Kidney (tissue), 14 donors: Measurements from ENCODE around the gene NAA40. TPM values are rescaled to one million over a fixed set of nuclear protein-coding genes. Genes with fewer than 3 reads are reported as not detected.

Source experiments
- DNase-seq, 5 donors: peaks; one replicate each; pipeline ENCODE4 v3.0.0-alpha.2; 2013 to 2020
- FAIRE-seq: peaks from 2 replicates; lab custom pipeline; 2012; peaks lifted over from hg19 to GRCh38; lab: Jason Lieb, UNC
- H3K27ac ChIP-seq, 2 donors: one replicate each; pipeline ENCODE4 v1.7.0; 2013; ENCODE audit warnings: low read depth in 2 of 2, low read length in 2 of 2, inconsistent platforms in 1 of 2
- H3K27me3 ChIP-seq: one replicate; pipeline ENCODE4 v1.7.1; 2013; ENCODE audit warnings: low read length, inconsistent platforms; ENCODE audit not compliant: control insufficient read depth, insufficient read depth
- H3K36me3 ChIP-seq, 3 donors: one replicate each; pipeline versions ENCODE4 v1.7.0 to v1.7.1; 2013; ENCODE audit warnings: low read length in 3 of 3, control low read depth in 1 of 3, inconsistent platforms in 1 of 3; ENCODE audit not compliant: insufficient read depth in 3 of 3, control insufficient read depth in 2 of 3
- H3K4me1 ChIP-seq, 3 donors: one replicate each; pipeline versions ENCODE4 v1.7.0 to v1.7.1; 2013; ENCODE audit warnings: low read length in 3 of 3, inconsistent platforms in 1 of 3, low read depth in 1 of 3; ENCODE audit not compliant: control insufficient read depth in 2 of 3, insufficient read depth in 2 of 3
- H3K4me3 ChIP-seq, 3 donors: one replicate each; pipeline versions ENCODE4 v1.7.0 to v1.8.1; 2013; ENCODE audit warnings: low read length in 3 of 3, control low read depth in 1 of 3, inconsistent platforms in 1 of 3
- H3K9ac ChIP-seq, 3 donors: one replicate each; pipeline versions ENCODE4 v1.7.0 to v1.7.1; 2013; ENCODE audit warnings: low read length in 3 of 3, control low read depth in 1 of 3, inconsistent platforms in 1 of 3
- H3K9me3 ChIP-seq, 3 donors: one replicate each; pipeline versions ENCODE4 v1.7.0 to v1.7.1; 2013; ENCODE audit warnings: low read length in 3 of 3, control low read depth in 1 of 3, inconsistent platforms in 1 of 3; ENCODE audit not compliant: control insufficient read depth in 2 of 3, insufficient read depth in 1 of 3
- intact Hi-C: fragments of 100-400 bp; cut with DNase I; formaldehyde crosslinking; loops from one replicate; pipeline ENCODE4 v1.11.1; 2022
- polyA plus RNA-seq: library from polyadenylated mRNA; stranded (reverse); fragments of 350-450 nt; fragmentation: Illumina TruSeq; extraction: RNeasy Lipid Tissue Mini Kit (QIAGEN cat#74804); gene quantifications from one replicate; pipeline ENCODE4 v1.2.3, GENCODE V29; 2014; ENCODE audit warnings: low read depth, low replicate concordance; ENCODE audit not compliant: insufficient read depth
- total RNA-seq: library from RNA; stranded (reverse); fragmentation: NEBNext Ultra II Directional; extraction: Animal tissue kit (Norgen Biotek cat#: 25700); gene quantifications from one replicate; pipeline ENCODE4 v1.2.1, GENCODE V29; 2021
- TF ChIP-seq, protein P1 (sequence below): IDR thresholded peaks from 3 replicates; pipeline ENCODE4 v1.5.1; 2012; ENCODE audit warnings: mild to moderate bottlenecking, moderate library complexity, borderline replicate concordance; ENCODE audit not compliant: insufficient read depth; ENCODE audit errors: extremely low read depth
- donor health status: control.
- donor health status: control.
- donor health status: control.
- donor health status: control.
- donor health status: control.
- donor health status: DM: yes; HTN: yes; CAD: no.
- donor health status: Normal renal cell carcinoma (clear cell type).

The NAA40 gene
- total and polyA plus RNA-seq, 2 donors from 2014 or later = 11.8 to 27.2 TPM

DNA sequence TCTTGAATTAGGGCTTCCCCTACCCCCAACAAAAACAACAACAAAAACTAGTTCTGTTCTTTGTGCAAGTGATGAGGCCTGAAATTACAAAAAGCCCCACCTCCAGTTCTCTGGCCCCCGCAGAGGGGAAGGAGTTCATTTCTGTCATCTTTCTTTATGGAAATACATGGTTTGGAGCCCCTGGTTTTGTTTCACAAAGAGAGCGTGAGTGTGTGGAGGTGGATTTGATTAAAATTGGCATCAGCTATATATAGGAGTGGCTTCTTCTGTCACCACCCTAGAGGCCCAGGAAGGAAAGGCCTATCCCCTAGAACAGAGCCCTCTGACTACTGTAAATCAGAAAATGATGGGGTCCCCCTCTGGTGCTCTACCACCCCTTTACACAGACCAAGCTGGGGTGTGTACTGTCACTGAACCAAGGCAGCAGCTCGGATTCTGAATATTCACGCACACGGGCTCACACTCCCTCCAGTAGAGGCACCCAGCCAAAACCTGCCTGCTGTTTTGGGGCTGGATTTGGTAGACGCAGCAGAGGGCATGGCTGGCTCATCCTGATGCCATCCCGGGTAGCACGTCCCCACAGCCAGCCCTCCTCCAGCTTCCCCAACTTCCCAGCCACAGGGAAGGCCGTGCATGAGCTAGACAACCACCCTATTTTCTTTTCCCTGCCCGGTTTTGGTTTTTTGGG is 41.2 kb upstream of the NAA40 start:
- Histone ChIP-seq H3K9ac (no peak overlapping the region), H3K9me3 (no peaks in the 10 kb centered on the region), H3K36me3 (peaks cover 10 to 74% (median 53%) of the 10 kb centered on the region in 3 donors), H3K27ac (no peak overlapping the region), H3K4me1 (no peaks in the 10 kb centered on the region), H3K4me3 (no peak overlapping the region), H3K27me3 (no peaks in the 10 kb centered on the region)
- FAIRE-seq (no peak), DNase-seq (no peak)
- intact Hi-C loops = no loop called here
- TF ChIP-seq, protein P1, sequence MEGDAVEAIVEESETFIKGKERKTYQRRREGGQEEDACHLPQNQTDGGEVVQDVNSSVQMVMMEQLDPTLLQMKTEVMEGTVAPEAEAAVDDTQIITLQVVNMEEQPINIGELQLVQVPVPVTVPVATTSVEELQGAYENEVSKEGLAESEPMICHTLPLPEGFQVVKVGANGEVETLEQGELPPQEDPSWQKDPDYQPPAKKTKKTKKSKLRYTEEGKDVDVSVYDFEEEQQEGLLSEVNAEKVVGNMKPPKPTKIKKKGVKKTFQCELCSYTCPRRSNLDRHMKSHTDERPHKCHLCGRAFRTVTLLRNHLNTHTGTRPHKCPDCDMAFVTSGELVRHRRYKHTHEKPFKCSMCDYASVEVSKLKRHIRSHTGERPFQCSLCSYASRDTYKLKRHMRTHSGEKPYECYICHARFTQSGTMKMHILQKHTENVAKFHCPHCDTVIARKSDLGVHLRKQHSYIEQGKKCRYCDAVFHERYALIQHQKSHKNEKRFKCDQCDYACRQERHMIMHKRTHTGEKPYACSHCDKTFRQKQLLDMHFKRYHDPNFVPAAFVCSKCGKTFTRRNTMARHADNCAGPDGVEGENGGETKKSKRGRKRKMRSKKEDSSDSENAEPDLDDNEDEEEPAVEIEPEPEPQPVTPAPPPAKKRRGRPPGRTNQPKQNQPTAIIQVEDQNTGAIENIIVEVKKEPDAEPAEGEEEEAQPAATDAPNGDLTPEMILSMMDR = no peak

DNA sequence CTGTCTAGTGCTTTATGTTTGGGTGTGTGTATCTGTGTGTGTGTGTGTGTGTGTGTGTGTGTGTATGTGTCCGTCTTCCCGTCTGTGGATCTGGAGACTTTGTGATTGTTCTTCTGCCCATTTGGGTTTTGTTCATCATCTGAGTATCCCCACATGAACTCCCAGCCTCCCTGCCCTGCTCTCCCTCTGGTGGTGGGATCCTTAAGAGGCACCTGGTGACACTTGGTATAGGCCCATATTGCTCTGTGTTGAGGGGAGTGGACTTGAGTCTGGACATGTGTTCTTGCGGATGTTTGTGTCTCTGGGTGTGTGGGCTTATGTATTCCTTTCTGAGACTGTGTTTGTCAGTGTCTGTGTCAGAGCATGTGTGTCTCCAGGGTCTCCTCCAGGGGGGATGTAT is 37.1 kb upstream of the NAA40 start:
- intact Hi-C loops = no loop called here
- Histone ChIP-seq H3K27ac (no peak overlapping the region), H3K4me3 (no peak overlapping the region), H3K27me3 (no peaks in the 10 kb centered on the region), H3K4me1 (no peaks in the 10 kb centered on the region), H3K9me3 (no peaks in the 10 kb centered on the region), H3K9ac (no peak overlapping the region), H3K36me3 (peaks cover 9 to 70% (median 57%) of the 10 kb centered on the region in 3 donors)
- TF ChIP-seq, protein P1 = no peak
- DNase-seq (no peak), FAIRE-seq (no peak)

DNA sequence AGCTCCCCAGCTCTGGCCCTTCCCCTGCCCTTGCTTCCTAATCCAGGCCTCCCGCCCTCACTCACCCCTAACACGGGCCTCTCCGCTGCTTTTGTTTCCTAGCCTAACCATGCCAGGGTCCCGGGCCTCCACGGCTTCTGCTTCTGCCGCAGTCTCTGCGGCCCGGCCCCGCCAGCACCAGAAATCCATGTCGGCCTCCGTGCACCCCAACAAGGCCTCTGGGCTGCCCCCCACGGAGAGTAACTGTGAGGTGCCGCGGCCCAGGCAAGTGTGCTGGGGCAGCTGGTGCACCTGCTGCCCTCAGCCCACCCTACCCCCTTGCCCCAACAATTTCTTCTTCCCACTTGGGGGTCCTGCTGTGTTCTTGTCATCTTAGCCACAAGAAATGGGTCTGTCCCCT is 34.9 kb upstream of the NAA40 start:
- FAIRE-seq (no peak), DNase-seq (no peak)
- no peaks in the 10 kb centered on the region for H3K9me3 ChIP-seq
- no peak overlapping the region for H3K4me3 ChIP-seq
- H3K4me1 ChIP-seq = peaks cover 0 to 2% (median 0%) of the 10 kb centered on the region in 3 donors
- H3K27me3 ChIP-seq = no peaks in the 10 kb centered on the region
- no peak overlapping the region for H3K9ac ChIP-seq
- TF ChIP-seq, protein P1 = no peak
- H3K27ac ChIP-seq = no peak overlapping the region
- H3K36me3 ChIP-seq = peaks cover 3 to 54% (median 50%) of the 10 kb centered on the region in 3 donors
- intact Hi-C loops = no loop called here

DNA sequence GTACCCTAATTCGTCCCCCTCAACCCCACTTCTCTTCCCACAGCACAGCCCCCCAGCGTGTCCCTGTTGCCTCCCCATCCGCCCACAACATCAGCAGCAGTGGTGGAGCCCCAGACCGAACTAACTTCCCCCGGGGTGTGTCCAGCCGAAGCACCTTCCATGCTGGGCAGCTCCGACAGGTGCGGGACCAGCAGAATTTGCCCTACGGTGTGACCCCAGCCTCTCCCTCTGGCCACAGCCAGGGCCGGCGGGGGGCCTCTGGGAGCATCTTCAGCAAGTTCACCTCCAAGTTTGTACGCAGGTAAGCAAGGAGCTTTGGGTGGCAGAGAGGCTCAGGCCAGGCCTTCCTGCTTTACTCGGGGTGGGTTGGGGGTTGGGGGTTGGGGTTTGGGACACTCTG is 34.1 kb upstream of the NAA40 start:
- no peaks in the 10 kb centered on the region for H3K27me3 ChIP-seq
- FAIRE-seq = no peak
- H3K9ac ChIP-seq = no peak overlapping the region
- TF ChIP-seq, protein P1 = no peak
- peaks cover 0 to 2% (median 0%) of the 10 kb centered on the region in 3 donors for H3K4me1 ChIP-seq
- peaks cover 2 to 48% (median 43%) of the 10 kb centered on the region in 3 donors for H3K36me3 ChIP-seq
- no peaks in the 10 kb centered on the region for H3K9me3 ChIP-seq
- DNase-seq = no peak
- no peak overlapping the region for H3K4me3 ChIP-seq
- no peak overlapping the region for H3K27ac ChIP-seq
- intact Hi-C loops = no loop called here
